ENCODE data around the gene KAZN. TPM values are rescaled to one million over a fixed set of nuclear protein-coding genes. Genes with fewer than 3 reads are reported as not detected.

Gene KAZN
- total RNA-seq, 1 donor from 2014 or later: 5.7 TPM

GRCh38 chr1:14773396-14774025 lies 175.0 kb downstream of the KAZN start:
- no peak for TF ChIP-seq CTCF (conservative IDR thresholded peaks at IDR 0.05; ENCODE audit: low read depth, low read length)
- no peak overlapping the region for H3K4me3 ChIP-seq (ENCODE audit: low read depth, low read length)
- no peak for DNase-seq (ENCODE audit: low read depth)

DNA sequence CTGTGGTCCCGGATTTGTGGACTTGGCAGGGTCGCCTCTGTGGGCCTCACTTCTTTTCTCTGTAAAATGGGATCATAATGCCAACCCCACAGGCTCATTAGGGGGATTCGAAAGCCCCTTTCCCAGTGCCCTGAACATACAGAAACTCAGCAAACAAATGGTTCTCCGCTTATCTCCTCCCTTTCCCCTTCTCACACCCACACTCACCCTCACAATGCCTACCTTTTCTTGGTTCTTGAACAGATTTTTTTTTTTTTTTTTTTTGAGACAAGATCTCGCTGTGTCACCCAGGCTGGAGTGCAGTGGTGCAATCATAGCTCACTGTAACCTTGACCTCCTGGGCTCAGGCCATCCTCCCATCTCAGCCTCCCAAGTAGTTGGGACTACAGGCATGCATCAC lies 175.7 kb downstream of the KAZN start:
- no peak for TF ChIP-seq CTCF (conservative IDR thresholded peaks at IDR 0.05; ENCODE audit: low read depth, low read length)
- H3K4me3 ChIP-seq (ENCODE audit: low read depth, low read length): no peak overlapping the region
- no peak for DNase-seq (ENCODE audit: low read depth)

- H3K4me3 ChIP-seq (ENCODE audit: low read depth, low read length): no peak overlapping the region
- no peak for DNase-seq (ENCODE audit: low read depth)
- no peak for TF ChIP-seq CTCF (conservative IDR thresholded peaks at IDR 0.05; ENCODE audit: low read depth, low read length)
These were observed 176.5 kb downstream of the KAZN start for GRCh38 chr1:14774988-14775387.

GRCh38 chr1:14775434-14775833 lies 176.9 kb downstream of the KAZN start:
- no peak for TF ChIP-seq CTCF (conservative IDR thresholded peaks at IDR 0.05; ENCODE audit: low read depth, low read length)
- H3K4me3 ChIP-seq (ENCODE audit: low read depth, low read length): no peak overlapping the region
- DNase-seq (ENCODE audit: low read depth): no peak

DNA sequence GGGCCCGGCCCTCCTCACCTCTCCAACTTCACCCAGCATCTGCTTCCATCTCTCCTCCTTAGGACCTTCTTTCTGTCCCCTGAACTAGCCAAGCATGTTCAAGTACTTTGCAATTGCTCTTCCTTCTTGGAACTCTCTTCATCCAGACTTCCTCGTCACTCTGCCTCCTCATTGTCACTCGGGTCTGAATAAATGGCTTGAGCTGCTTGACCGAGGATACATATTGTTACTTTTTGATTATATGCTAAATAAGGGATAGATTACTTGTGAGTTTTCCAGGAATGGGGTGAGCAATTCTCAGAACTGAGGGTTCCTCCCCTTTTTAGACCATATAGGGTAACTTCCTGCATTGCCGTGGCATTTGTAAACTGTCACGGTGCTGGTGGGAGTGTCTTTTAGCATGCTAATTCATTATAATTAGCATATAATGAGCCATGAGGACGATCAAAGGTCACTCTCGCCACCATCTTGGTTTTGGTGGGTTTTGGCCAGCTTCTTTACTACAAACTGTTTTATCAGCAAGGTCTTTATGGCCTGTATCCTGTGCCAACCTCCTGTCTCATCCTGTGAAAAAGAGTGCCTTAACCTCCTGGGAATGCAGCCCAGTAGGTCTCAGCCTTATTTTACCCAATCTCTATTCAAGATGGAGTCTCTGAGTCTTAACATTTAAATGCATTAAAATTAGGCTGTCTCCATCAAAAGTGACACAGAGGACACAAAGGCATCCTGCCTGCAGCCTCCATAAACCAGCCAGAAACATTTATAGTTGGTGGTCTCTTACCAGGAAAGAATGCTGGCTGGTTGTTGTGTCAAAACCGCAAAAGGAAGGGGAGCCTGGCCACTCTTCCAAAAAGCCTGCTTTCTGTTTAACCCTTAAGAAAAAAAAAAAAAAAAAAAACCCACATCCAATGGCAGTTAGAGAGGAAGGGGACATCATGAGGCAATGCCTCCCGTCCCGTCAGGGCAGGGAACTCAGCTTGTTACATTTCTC lies 179.3 kb downstream of the KAZN start:
- TF ChIP-seq CTCF (conservative IDR thresholded peaks at IDR 0.05; ENCODE audit: low read depth, low read length): no peak
- DNase-seq (ENCODE audit: low read depth): no peak
- no peak overlapping the region for H3K4me3 ChIP-seq (ENCODE audit: low read depth, low read length)

GRCh38 chr1:14778541-14778897 lies 180.0 kb downstream of the KAZN start:
- no peak for DNase-seq (ENCODE audit: low read depth)
- TF ChIP-seq CTCF (conservative IDR thresholded peaks at IDR 0.05; ENCODE audit: low read depth, low read length): no peak
- H3K4me3 ChIP-seq (ENCODE audit: low read depth, low read length): no peak overlapping the region

Measured in epithelial cell of proximal tubule (primary cell).